HG03064 (cell line): Measurements from ENCODE around the gene GOSR1.
"Not testable (repeated sequence)": the region's sequence is repeated elsewhere in the genome, so short reads cannot be mapped to it uniquely, and the experiment has no call there.

ENCODE experiments used
- ATAC-seq: cut with Tn5 transposase; IDR thresholded peaks from one replicate; pipeline ENCODE4 v1.9.1; 2021; ENCODE audit warnings: low read depth; ENCODE audit not compliant: unreplicated experiment

Gene GOSR1

GRCh38 chr17:30573603-30574175 lies 96.5 kb downstream of the GOSR1 start:
- no peak for ATAC-seq

GRCh38 chr17:30574309-30574708 lies 97.1 kb downstream of the GOSR1 start:
- ATAC-seq, result not testable (repeated sequence)

- not testable (repeated sequence) for ATAC-seq
These were observed 97.6 kb downstream of the GOSR1 start for GRCh38 chr17:30574806-30575205.

GRCh38 chr17:30575648-30576325 lies 98.6 kb downstream of the GOSR1 start:
- ATAC-seq, result not testable (repeated sequence)

GRCh38 chr17:30576326-30576861 lies 99.2 kb downstream of the GOSR1 start:
- ATAC-seq, result no peak
